AG04449 (cell line): ENCODE data around the gene UBE2Q1.
A peak's percentile ranks its signal among the peaks of the same experiment; 100 is the strongest.

Experiments used
- CTCF ChIA-PET: fragments of 350-600 bp; formaldehyde crosslinking; extraction: SDS; loops from one replicate; lab custom pipeline; 2021; ENCODE audit warnings: antibody characterized with exemption; lab: Yijun Ruan, JAX
- POLR2A ChIA-PET: fragments of 400-600, 350-600 bp; formaldehyde crosslinking; extraction: SDS; loops from one replicate; lab custom pipeline; 2020; ENCODE audit warnings: antibody characterized with exemption, inconsistent platforms; lab: Yijun Ruan, JAX
- DNase-seq: peaks from one replicate; pipeline ENCODE4 v3.0.0-alpha.2; 2010; ENCODE audit warnings: low read depth, low spot score
- H3K4me3 ChIP-seq: 2 replicates; pipeline ENCODE4 v1.5.1; 2011; ENCODE audit warnings: low read depth, mild to moderate bottlenecking, control low read depth, low read length
- TF ChIP-seq, protein P1 (sequence below): IDR thresholded peaks from one replicate; pipeline ENCODE4 v1.5.1; 2011; ENCODE audit warnings: mild to moderate bottlenecking, moderate library complexity, low read length, control low read depth, inconsistent platforms; ENCODE audit not compliant: insufficient read depth; ENCODE audit errors: missing control alignments

UBE2Q1 gene

DNA sequence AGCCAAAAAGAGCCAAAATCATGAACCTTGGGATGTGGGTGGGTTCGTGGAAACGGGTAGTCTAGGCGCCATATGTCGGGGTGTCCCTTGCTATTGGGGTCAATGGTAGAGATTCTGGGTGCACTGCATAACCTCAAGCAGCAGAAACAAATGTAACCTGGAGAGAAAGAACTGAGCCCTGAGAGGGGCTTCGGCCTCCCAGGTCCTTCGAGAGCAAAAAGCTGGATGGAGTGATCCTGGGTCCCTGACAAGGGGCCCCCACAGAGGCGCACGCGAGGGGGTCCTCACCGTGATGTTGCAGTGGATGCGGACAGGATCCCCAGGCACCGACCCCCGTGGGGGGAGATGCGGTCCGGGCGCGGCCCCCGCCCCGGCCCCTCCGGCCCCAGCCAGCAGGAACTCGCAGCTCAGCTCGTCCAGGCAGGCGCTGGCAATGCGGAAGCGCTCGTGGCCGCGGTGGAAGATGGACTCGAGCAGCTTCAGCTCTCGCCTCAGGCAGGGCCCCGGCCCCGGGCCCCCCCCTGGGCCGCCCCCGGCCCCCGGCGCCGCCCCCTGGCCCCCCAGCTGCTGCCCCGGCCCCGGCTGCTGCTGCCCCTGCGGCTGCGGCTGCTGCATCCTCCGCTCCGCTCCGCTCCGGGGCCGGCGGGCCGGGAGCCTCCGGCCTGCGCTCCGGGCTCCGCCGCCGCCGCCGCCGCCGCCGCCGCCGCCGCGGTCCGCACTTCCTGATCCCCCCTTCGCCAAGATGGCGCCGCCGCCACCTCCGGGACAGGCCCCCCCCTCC is at the start of gene UBE2Q1:
Gene UBE2Q1, minus strand, starts transcription at position 724 of the 781 bp plus-strand sequence. Its CDS starts 109 bp downstream, at position 615.
- ChIA-PET CTCF (interaction anchor here (1.3 to 4.2 kb wide), 2 partner anchors 12 to 386 kb away, joined by 3 to 26 read pairs; no protein-coding TSS in a partner anchor), POLR2A (interaction anchor here (0.6 to 0.7 kb wide), 2 partner anchors 387 to 403 kb away, joined by 3 read pairs; no protein-coding TSS in a partner anchor)

DNA sequence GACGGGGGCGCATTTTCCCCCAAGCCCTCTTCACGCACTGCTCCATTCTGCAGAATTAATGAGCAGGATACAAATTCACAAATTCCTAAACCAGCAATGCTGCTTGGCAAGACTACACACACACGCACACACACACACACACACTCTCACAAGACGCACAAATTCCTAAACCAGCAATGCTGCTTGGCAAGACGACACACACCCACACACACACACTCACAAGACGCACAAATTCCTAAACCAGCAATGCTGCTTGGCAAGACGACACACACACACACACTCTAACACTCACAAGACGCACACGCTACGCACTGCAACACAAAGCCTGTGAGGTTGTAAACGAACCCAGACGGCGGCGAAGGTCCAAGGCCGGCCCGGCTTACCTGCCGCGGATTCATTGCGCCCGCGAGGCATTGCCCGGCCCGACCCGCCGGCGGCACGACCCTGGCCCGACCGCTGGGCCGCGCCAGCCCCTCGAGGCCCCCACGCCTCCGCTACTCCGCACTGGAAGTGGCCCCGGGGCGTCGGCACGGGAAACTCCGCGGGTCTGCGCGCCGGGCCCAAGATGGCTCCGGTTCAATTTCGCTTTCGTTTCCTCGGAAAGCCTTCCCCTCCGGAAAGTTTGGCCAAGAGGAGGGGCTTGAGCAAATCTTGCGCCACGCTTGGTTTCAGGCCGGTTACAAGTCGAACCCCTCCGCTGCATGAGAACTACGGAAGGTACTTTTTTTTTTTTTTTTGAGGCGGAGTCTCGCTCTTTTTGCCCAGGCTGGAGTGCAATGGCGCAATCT is 49.3 kb upstream of the UBE2Q1 start, which contains the start of gene ADAR:
Gene ADAR, minus strand, starts transcription at position 578 of the 788 bp plus-strand sequence. Its CDS starts 180 bp downstream, at position 398.
- TF ChIP-seq, protein P1, sequence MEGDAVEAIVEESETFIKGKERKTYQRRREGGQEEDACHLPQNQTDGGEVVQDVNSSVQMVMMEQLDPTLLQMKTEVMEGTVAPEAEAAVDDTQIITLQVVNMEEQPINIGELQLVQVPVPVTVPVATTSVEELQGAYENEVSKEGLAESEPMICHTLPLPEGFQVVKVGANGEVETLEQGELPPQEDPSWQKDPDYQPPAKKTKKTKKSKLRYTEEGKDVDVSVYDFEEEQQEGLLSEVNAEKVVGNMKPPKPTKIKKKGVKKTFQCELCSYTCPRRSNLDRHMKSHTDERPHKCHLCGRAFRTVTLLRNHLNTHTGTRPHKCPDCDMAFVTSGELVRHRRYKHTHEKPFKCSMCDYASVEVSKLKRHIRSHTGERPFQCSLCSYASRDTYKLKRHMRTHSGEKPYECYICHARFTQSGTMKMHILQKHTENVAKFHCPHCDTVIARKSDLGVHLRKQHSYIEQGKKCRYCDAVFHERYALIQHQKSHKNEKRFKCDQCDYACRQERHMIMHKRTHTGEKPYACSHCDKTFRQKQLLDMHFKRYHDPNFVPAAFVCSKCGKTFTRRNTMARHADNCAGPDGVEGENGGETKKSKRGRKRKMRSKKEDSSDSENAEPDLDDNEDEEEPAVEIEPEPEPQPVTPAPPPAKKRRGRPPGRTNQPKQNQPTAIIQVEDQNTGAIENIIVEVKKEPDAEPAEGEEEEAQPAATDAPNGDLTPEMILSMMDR: no peak
- peak within 1 kb of the TSS; percentile 83 for H3K4me3 ChIP-seq
- POLR2A ChIA-PET: interaction anchor here (0.6 to 1.0 kb wide), 2 partner anchors 17 to 19 kb away, joined by 3 read pairs; no protein-coding TSS in a partner anchor

More for the DNA sequence above, at the start of gene UBE2Q1:
- no peak for DNase-seq
- TF ChIP-seq, protein P1: no peak
- H3K4me3 ChIP-seq: peak within 1 kb of the TSS; percentile 79

GRCh38 chr1:154607106-154607608 is 48.7 kb upstream of the UBE2Q1 start:
- H3K4me3 ChIP-seq: peak overlapping the region; percentile 83
- TF ChIP-seq, protein P1: no peak
- ChIA-PET CTCF (interaction anchor here (1.3 kb wide), 2 partner anchors 20 to 51 kb away, joined by 3 read pairs; no protein-coding TSS in a partner anchor), POLR2A (no interaction called here)
- DNase-seq: no peak

More for the DNA sequence above, 49.3 kb upstream of the UBE2Q1 start, which contains the start of gene ADAR:
- CTCF ChIA-PET: interaction anchor here (0.6 to 1.3 kb wide), 3 partner anchors 48 to 265 kb away, joined by 3 to 4 read pairs (median 3); no protein-coding TSS in a partner anchor
- DNase-seq: peak; percentile 94

DNA sequence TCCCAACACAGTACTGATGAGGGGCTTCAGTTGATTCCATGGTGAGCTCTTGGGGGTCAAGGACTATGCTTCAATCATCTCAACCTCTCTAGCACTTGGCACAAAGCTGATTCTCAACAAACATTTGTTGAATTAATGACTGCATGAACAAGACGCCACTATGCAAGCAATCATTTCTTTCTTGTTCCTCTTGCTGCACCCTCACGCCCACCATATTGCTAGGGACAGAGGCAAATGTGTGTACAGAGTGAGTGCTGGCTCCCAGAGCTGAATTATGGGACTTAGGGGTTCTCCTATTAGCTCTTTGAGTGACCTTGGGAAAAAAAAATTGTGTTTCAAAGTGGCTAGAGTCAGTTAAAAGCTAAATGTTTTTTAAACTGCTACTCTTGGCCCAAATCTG is 47.1 kb upstream of the UBE2Q1 start:
- ChIA-PET CTCF (interaction anchor here (1.1 to 2.7 kb wide), 9 partner anchors 10 to 439 kb away, joined by 3 to 13 read pairs (median 4); no protein-coding TSS in a partner anchor), POLR2A (interaction anchor here (0.8 to 1.5 kb wide), 2 partner anchors 17 to 22 kb away, joined by 3 read pairs; no protein-coding TSS in a partner anchor)
- no peak overlapping the region for H3K4me3 ChIP-seq
- DNase-seq: no peak
- TF ChIP-seq, protein P1: no peak

DNA sequence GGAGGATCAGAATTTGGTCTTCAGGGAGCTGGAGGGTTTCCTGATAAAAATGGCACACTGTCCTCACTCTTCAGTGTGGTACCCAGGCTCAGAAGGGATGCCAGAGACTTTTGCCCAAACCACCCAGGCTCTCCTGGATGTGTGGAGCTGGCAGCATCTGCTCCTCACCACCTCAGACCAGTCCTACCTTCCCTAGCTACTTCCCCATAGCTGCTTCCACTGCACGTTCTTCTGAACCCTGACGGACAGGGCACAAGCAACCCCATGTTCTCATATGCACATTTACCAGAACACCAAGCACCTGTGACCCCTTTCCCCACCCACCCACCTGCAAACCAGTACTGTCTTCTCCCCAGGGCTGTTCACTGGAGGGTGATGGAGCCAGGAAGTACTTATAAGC is 44.9 kb upstream of the UBE2Q1 start:
- ChIA-PET CTCF (interaction anchor here (1.4 to 2.4 kb wide), 2 partner anchors 44 to 275 kb away, joined by 5 to 13 read pairs; no protein-coding TSS in a partner anchor), POLR2A (no interaction called here)
- H3K4me3 ChIP-seq: no peak overlapping the region
- DNase-seq: no peak
- TF ChIP-seq, protein P1: no peak
